ENCODE measurements around the gene AMIGO3.
"Not testable (repeated sequence)": the region's sequence is repeated elsewhere in the genome, so short reads cannot be mapped to it uniquely, and the experiment has no call there.

The AMIGO3 gene

DNA sequence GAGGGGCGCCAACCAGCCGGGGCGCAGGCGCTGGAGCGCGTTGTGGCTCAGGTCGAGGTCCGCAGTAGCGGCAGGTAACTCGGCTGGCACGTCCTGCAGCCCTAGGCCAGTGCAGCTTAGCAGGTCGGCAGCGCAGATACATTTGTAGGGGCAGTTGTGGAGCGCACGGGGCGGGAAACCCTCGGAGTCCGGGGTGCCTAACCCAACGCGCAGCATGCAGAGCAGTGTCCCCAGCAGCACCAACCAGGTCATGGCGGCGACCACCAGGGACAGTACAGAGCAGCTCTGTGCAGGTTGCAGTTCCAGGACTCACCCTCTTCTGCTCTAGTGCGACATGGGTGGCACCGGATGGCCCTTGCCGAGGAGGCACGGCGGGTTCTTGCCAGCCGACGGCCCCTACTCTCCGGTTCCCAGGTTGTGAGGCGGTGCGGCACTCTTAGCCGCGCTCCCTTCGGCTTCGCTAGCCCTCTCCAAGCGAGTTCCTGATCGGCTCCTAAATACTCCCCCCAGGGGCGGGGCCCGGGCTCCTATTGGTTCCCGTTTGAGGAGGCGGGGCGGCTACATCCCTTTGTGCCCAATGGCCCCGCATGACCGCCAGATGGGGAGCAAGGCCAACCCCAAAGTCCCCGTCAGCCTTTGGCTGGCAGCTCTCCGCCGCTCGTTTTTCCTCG lies at the start of gene AMIGO3:
Gene AMIGO3, minus strand, starts transcription at position 471 of the 671 bp plus-strand sequence. Its CDS starts 219 bp downstream, at position 252.
- DNase-seq (ENCODE audit: low read depth in 1 of 2, low spot score in 1 of 2), result peak; percentile 42 to 68
- TF ChIP-seq JUND (IDR thresholded peaks at IDR 0.05; ENCODE audit: low read depth), result no peak
- in situ Hi-C loops (cut with HindIII; ENCODE audit: low pct_unique_long_range_greater_than_20kb, low sequenced_read_pairs), result no loop called here

- TF ChIP-seq JUND (IDR thresholded peaks at IDR 0.05; ENCODE audit: low read depth), result no peak
- in situ Hi-C loops (cut with HindIII; ENCODE audit: low pct_unique_long_range_greater_than_20kb, low sequenced_read_pairs), result no loop called here
- no peak for DNase-seq (ENCODE audit: low read depth in 1 of 2, low spot score in 1 of 2)
These were observed 44.5 kb upstream of the AMIGO3 start for GRCh38 chr3:49763981-49764380.

DNA sequence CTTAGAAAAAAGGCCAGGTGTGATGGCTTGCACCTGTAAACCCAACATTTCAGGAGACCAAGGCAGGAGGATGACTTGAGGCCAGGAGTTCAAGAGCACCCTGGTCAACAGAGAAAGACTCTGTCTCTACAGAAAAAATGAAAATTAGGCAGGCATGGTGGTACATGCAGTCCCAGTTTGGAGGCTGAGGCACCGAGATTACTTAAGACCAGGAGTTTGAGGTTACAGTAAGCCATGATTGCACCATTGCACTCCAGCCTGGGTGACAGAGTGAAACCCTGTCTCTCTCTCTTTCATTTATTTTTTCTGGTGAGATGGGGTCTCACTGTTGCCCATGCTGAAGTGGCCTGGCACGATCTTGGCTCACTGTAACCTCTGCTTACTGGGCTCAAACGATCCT lies 42.2 kb upstream of the AMIGO3 start:
- in situ Hi-C loops (cut with HindIII; ENCODE audit: low pct_unique_long_range_greater_than_20kb, low sequenced_read_pairs), result no loop called here
- TF ChIP-seq JUND (IDR thresholded peaks at IDR 0.05; ENCODE audit: low read depth), result no peak

GRCh38 chr3:49759226-49759625 lies 39.7 kb upstream of the AMIGO3 start:
- no peak for DNase-seq (ENCODE audit: low read depth in 1 of 2, low spot score in 1 of 2)
- TF ChIP-seq JUND (IDR thresholded peaks at IDR 0.05; ENCODE audit: low read depth), result no peak
- in situ Hi-C loops (cut with HindIII; ENCODE audit: low pct_unique_long_range_greater_than_20kb, low sequenced_read_pairs), result no loop called here

More for the DNA sequence above, 42.2 kb upstream of the AMIGO3 start:
- no peak for DNase-seq (ENCODE audit: low read depth in 1 of 2, low spot score in 1 of 2)

DNA sequence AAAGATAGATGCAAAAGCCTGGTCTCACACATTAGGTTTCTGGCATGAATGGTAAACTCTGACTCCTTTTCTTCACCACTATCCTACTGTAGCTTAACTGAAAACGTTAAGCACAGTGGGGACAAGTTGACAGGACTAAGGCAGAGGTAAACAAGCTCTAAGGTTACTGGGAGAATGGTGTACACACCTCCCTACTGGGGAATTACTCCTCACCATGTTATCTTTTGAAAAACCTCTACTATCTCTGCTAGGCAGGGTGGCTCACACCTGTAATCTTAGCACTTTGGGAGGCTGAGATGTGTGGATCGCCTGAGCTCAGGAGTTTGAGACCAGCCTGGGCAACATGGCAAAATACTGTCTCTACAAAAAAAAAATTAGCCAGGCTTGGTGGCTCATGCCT lies 37.7 kb upstream of the AMIGO3 start:
- DNase-seq (ENCODE audit: low read depth in 1 of 2, low spot score in 1 of 2), result no peak
- in situ Hi-C loops (cut with HindIII; ENCODE audit: low pct_unique_long_range_greater_than_20kb, low sequenced_read_pairs), result no loop called here
- no peak for TF ChIP-seq JUND (IDR thresholded peaks at IDR 0.05; ENCODE audit: low read depth)

GRCh38 chr3:49756036-49756435 lies 36.6 kb upstream of the AMIGO3 start:
- in situ Hi-C loops (cut with HindIII; ENCODE audit: low pct_unique_long_range_greater_than_20kb, low sequenced_read_pairs), result no loop called here
- TF ChIP-seq JUND (IDR thresholded peaks at IDR 0.05; ENCODE audit: low read depth), result no peak
- DNase-seq (ENCODE audit: low read depth in 1 of 2, low spot score in 1 of 2), result no peak

DNA sequence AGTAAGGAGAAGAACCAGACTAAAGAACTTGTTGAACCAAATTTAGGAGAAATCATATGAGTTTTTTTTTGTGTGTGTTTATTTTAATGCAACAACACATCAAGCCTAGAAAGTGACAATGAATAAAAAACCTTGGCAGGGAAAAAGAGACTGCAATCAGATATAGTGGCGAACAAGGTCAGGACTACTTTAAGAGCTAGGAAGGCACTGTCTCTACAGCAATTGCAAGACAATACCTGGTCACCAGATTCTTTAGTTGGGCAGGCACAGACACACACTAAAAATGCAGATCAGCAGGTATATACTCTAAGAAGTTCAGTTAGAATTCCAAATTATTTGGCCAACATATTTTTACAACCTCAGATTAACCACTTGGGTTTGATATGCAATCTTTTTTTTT lies 35.1 kb upstream of the AMIGO3 start:
- DNase-seq (ENCODE audit: low read depth in 1 of 2, low spot score in 1 of 2), result no peak
- TF ChIP-seq JUND (IDR thresholded peaks at IDR 0.05; ENCODE audit: low read depth), result no peak
- in situ Hi-C loops (cut with HindIII; ENCODE audit: low pct_unique_long_range_greater_than_20kb, low sequenced_read_pairs), result no loop called here

DNA sequence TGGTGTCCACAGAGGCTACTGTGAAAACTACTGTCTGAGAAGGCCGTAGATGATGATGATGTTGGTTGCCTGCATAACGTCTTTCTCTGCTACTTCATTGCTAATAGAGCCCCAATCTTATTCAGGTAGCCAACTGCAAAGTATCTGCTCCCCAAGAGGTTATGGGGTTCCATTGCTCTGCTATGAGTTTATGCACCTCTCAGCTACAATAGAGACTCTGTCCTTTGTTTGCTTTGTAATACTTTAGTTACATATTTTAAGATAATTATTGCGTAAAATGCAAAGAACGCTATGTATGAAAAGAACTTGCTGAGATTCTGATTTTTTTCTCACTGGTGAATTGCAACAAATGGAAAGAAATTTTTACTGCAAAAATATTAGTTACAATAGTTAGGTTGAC lies 32.0 kb upstream of the AMIGO3 start:
- no peak for DNase-seq (ENCODE audit: low read depth in 1 of 2, low spot score in 1 of 2)
- in situ Hi-C loops (cut with HindIII; ENCODE audit: low pct_unique_long_range_greater_than_20kb, low sequenced_read_pairs), result no loop called here
- TF ChIP-seq JUND (IDR thresholded peaks at IDR 0.05; ENCODE audit: low read depth), result no peak

GRCh38 chr3:49750056-49750455 lies 30.6 kb upstream of the AMIGO3 start:
- no peak for TF ChIP-seq JUND (IDR thresholded peaks at IDR 0.05; ENCODE audit: low read depth)
- no peak for DNase-seq (ENCODE audit: low read depth in 1 of 2, low spot score in 1 of 2)
- in situ Hi-C loops (cut with HindIII; ENCODE audit: low pct_unique_long_range_greater_than_20kb, low sequenced_read_pairs), result no loop called here

DNA sequence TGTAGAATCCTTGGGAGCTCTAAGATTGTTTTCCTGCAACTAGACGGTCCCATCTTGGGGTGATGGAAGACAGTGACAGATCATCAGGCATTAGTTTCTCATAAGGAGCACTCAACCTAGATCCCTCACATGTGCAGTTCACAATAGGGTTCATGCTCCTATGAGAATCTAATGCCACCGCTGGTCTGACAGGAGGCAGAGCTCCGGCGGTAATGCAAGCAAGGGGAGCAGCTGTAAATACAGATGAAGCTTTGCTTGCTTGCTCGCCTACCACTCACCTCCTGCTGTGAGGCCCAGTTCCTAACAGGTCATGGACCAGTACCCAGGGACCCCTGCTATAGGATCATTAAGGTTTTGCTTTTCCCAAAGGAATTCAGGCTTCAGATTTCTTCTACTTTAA lies 29.4 kb upstream of the AMIGO3 start:
- DNase-seq (ENCODE audit: low read depth in 1 of 2, low spot score in 1 of 2); in situ Hi-C loops (cut with HindIII; ENCODE audit: low pct_unique_long_range_greater_than_20kb, low sequenced_read_pairs): not testable (repeated sequence)

DNA sequence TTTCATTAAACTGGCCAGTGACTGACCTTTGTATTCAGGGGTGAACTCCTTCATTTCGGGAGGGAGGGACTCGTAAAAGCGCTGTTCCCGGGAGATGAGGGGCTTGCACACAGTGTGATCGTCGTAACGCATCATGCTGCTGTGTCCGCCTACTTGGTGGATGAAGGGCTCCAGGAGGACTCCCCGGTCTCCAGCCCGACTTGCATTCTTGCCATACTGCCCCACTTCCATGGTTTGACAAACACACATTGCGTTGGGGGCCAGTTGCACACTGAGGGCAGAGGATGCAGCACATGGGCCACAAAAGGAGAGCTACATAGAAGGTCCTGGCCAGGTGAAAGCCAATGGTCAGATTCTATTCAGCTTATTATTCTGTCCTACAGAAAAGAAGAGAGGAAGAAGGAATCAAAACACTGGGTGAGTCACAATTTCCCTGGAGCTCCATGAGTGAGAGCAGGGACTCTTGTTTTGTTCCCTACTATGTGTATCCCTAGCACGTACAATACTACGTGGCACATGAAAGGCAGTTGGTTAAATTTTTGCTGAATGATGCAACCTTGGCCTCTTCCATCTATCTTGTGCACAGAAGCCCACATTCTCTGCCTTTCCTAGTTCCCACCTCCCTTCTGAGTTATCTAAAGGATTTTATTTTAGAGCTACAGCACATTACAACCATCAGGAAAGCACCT lies 28.5 kb upstream of the AMIGO3 start:
- no peak for DNase-seq (ENCODE audit: low read depth in 1 of 2, low spot score in 1 of 2)
- in situ Hi-C loops (cut with HindIII; ENCODE audit: low pct_unique_long_range_greater_than_20kb, low sequenced_read_pairs), result no loop called here
- TF ChIP-seq JUND (IDR thresholded peaks at IDR 0.05; ENCODE audit: low read depth), result no peak

GRCh38 chr3:49745986-49746385 lies 26.5 kb upstream of the AMIGO3 start:
- in situ Hi-C loops (cut with HindIII; ENCODE audit: low pct_unique_long_range_greater_than_20kb, low sequenced_read_pairs), result no loop called here
- TF ChIP-seq JUND (IDR thresholded peaks at IDR 0.05; ENCODE audit: low read depth), result no peak
- peak in 1 of 2 experiments; percentile 76 for DNase-seq (ENCODE audit: low read depth in 1 of 2, low spot score in 1 of 2)

DNA sequence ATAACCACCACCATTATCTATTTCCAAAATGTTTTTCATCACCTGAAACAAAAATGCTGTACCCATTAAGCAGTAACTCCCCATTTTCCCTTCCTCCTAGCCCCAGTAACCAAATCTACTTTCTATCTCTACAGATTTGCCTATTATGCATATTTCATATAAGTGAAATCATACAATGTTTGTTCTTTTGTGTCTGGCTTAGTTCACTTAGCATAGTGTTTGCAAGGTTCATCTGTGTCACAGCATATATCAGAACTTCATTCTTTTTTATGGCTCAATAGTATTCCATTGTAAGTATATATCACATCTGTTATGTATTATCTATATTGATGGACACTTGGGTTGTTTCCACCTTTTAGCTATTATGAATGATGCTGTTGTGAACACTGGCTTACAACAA lies 20.9 kb upstream of the AMIGO3 start:
- in situ Hi-C loops (cut with HindIII; ENCODE audit: low pct_unique_long_range_greater_than_20kb, low sequenced_read_pairs), result no loop called here
- no peak for TF ChIP-seq JUND (IDR thresholded peaks at IDR 0.05; ENCODE audit: low read depth)

More for the DNA sequence above, 20.9 kb upstream of the AMIGO3 start:
- no peak for DNase-seq (ENCODE audit: low read depth in 1 of 2, low spot score in 1 of 2)

All from T47D (cell line).